GM18861 (cell line): Measurements from ENCODE around the gene ATF1.
"Not testable (repeated sequence)": the region's sequence is repeated elsewhere in the genome, so short reads cannot be mapped to it uniquely, and the experiment has no call there.

Source experiments
- ATAC-seq: cut with Tn5 transposase; IDR thresholded peaks from one replicate; pipeline ENCODE4 v1.9.1; 2021; ENCODE audit not compliant: unreplicated experiment

ATF1 gene

GRCh38 chr12:50855218-50855617 is 91.3 kb downstream of the ATF1 start:
- not testable (repeated sequence) for ATAC-seq

- not testable (repeated sequence) for ATAC-seq
These were observed 91.8 kb downstream of the ATF1 start for GRCh38 chr12:50855679-50856078.

- no peak for ATAC-seq
These were observed 95.9 kb downstream of the ATF1 start for GRCh38 chr12:50859621-50860310.

- no peak for ATAC-seq
These were observed 98.4 kb downstream of the ATF1 start for GRCh38 chr12:50862316-50862715.

DNA sequence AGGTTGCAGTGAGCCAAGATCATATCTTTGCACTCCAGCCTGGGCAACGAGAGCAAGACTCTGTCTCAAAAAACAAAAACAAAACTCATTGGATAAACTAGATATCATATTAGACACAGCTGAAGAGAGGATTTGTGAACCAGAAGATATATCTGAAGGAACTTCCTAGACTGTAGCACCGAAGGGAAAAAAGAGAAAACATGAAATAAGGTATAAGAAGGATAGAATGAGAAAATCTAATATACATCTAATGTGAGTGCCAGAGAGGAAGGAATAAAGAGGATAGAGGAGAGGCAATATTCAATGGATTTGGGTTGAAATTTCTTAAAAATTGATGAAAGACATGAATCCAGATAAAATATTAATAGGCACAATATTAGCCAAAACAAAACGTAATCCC is 101.4 kb downstream of the ATF1 start:
- no peak for ATAC-seq

DNA sequence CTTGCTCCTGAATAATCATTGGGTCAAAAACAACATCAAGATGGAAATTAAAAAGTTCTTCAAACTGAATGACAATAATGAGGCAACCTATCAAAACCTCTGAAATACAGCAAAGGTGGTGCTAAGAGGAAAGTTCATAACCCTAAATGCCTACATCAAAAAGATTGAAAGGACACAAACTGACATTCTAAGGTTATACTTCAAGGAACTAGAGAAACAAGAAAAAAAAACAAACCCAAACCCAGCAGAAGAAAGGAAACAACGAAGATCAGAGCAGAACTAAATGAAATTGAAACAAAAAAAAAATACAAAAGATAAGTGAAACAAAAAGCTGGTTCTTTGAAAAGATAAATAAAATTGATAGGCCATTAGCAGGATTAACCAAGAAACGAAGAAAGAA is 105.0 kb downstream of the ATF1 start:
- not testable (repeated sequence) for ATAC-seq
